ENCODE results near the gene PTPRO.

The PTPRO gene

DNA sequence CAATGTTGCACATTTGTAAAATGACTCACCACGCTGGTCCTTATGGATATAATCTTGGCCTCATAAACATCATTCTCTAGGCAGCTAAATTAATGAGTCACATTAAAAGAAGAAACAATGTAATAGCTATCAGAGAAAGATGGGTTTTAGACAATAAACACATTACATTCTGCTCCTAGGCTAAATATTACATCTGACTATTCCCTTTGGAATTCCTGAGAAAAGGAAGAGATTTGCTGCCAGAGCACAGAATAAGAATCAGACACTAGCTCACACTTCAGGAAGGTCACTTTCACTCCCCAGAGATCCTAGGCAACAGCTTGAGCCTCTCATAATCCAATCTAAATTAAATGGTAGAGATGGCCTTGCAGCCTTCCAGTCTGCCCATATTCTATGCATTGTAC is 218.2 kb downstream of the PTPRO start:
- no peak for TF ChIP-seq CTCF (IDR thresholded peaks at IDR 0.05; ENCODE audit: low read depth, low read length, missing control alignments)
- peak; percentile 64 for DNase-seq (ENCODE audit: extremely low read depth, low read depth)
- no peak overlapping the region for H3K4me3 ChIP-seq (replicated peaks; ENCODE audit: low read depth, low read length)

DNA sequence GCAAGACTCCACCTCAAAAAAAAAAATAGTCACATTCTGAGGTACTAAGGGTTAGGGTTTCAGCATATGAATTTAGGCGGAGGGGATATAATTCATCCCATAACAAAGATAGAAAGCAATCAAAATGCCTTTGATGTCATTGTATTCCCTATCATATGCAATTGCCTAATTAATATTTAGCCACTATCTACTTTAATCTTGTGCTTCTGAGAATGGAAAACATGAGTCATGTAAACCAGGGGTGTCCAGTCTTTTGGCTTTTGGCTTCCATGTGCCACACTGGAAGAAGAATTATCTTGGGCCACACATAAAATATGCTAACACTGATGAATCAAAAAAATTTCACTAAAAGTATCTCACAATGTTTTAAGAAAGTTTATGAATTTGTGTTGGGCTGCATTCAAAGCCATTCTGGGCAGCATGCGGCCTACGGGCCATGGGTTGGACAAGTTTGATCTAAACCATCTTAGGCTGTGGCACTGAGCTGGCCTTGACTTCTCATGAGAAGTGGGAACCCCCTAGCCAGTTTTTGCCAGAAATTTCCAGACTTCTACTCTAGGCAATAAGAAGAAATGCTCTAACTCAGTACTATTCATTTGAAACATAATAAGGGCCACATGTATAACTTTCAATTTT is 219.8 kb downstream of the PTPRO start:
- TF ChIP-seq CTCF (IDR thresholded peaks at IDR 0.05; ENCODE audit: low read depth, low read length, missing control alignments) = no peak
- no peak overlapping the region for H3K4me3 ChIP-seq (replicated peaks; ENCODE audit: low read depth, low read length)
- no peak for DNase-seq (ENCODE audit: extremely low read depth, low read depth)

GRCh38 chr12:15543347-15543746 is 221.0 kb downstream of the PTPRO start:
- H3K4me3 ChIP-seq (replicated peaks; ENCODE audit: low read depth, low read length) = no peak overlapping the region
- no peak for TF ChIP-seq CTCF (IDR thresholded peaks at IDR 0.05; ENCODE audit: low read depth, low read length, missing control alignments)
- DNase-seq (ENCODE audit: extremely low read depth, low read depth) = no peak

DNA sequence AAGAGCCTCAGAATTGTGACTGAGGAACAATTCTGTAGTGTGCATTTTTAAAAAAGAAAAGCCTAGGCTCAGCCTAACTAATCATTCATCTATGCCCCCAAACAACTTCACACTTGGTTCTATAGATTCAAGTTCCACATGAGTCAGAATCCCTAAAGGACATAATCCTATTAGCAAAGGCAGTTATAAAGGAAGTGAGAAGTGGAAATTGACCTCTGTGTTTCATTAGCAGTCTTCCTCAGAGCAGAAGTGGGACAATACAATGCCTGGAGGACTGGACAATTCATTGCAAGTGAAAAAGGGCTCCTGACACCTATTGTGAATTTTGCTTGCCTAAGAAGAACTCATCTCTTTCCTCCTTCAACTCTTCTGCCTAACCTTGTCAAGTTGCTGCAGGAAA is 222.3 kb downstream of the PTPRO start:
- no peak for DNase-seq (ENCODE audit: extremely low read depth, low read depth)
- TF ChIP-seq CTCF (IDR thresholded peaks at IDR 0.05; ENCODE audit: low read depth, low read length, missing control alignments) = no peak
- H3K4me3 ChIP-seq (replicated peaks; ENCODE audit: low read depth, low read length) = no peak overlapping the region

- TF ChIP-seq CTCF (IDR thresholded peaks at IDR 0.05; ENCODE audit: low read depth, low read length, missing control alignments) = no peak
- no peak overlapping the region for H3K4me3 ChIP-seq (replicated peaks; ENCODE audit: low read depth, low read length)
- DNase-seq (ENCODE audit: extremely low read depth, low read depth) = no peak
Observed at GRCh38 chr12:15545334-15545733, 223.0 kb downstream of the PTPRO start.

- no peak overlapping the region for H3K4me3 ChIP-seq (replicated peaks; ENCODE audit: low read depth, low read length)
- no peak for DNase-seq (ENCODE audit: extremely low read depth, low read depth)
- TF ChIP-seq CTCF (IDR thresholded peaks at IDR 0.05; ENCODE audit: low read depth, low read length, missing control alignments) = no peak
Observed at GRCh38 chr12:15546102-15546701, 223.9 kb downstream of the PTPRO start.

DNA sequence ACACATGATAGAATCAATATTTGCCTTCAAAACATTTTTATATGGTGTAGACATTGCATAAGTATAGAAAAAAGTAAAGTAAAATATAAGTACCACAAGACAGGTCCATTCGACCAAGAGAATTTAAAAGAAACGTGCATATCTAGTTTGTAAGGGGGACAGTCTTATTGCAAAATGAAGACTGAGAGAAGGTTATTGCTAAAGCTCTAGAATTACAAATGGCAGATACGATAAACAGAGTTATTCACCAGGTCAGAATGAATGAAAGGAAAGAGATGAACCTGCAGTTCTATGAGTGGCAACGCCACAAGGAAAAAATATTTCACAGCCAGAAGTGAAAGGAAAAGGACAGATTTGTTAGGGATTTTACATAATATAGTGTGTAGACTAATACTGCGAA is 224.8 kb downstream of the PTPRO start:
- DNase-seq (ENCODE audit: extremely low read depth, low read depth) = no peak
- H3K4me3 ChIP-seq (replicated peaks; ENCODE audit: low read depth, low read length) = no peak overlapping the region
- TF ChIP-seq CTCF (IDR thresholded peaks at IDR 0.05; ENCODE audit: low read depth, low read length, missing control alignments) = no peak
